ENCODE measurements around the gene QSOX2. TPM values are rescaled to one million over a fixed set of nuclear protein-coding genes. Genes with fewer than 3 reads are reported as not detected.

QSOX2 gene
- total RNA-seq, 4 donors from 2014 or later, result 2.9 to 7.1 (median 5.5) TPM

DNA sequence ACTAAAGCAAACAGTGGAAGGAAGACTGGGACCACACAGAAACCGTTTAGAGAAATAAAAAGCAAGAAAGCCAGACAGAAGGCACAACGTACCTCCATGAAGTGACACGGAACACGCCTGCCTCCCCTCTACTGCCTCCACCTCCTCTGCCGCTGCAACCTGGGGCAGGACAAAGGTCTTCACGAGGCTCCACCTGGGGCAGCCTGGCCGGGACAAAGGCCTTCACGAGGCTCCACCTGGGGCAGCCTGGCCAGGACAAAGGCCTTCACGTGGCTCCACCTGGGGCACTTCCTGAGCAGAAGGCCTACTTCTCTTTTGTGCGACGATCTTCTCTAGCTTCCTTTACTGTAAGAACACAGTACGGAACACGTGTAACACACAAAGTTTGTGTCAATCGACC is 11.7 kb downstream of the QSOX2 start:
- Histone ChIP-seq H3K36me3 (peaks cover 8 to 35% (median 9%) of the 10 kb centered on the region in 3 donors), H3K4me1 (peaks cover 0 to 12% (median 3%) of the 10 kb centered on the region in 3 donors), H3K27me3 (no peaks in the 10 kb centered on the region), H3K4me3 (no peak overlapping the region), H3K9me3 (no peaks in the 10 kb centered on the region), H3K27ac (no peak overlapping the region)
- intact Hi-C loops (cut with DNase I), result loop anchor here (10.0 kb wide), 1 partner anchor 471 kb away; no protein-coding TSS in a partner anchor
- WGBS, 2 donors, result 88% methylated on average over 7 to 14 of the region's 14 CpGs
- DNase-seq, result no peak
- TF ChIP-seq, protein P1, sequence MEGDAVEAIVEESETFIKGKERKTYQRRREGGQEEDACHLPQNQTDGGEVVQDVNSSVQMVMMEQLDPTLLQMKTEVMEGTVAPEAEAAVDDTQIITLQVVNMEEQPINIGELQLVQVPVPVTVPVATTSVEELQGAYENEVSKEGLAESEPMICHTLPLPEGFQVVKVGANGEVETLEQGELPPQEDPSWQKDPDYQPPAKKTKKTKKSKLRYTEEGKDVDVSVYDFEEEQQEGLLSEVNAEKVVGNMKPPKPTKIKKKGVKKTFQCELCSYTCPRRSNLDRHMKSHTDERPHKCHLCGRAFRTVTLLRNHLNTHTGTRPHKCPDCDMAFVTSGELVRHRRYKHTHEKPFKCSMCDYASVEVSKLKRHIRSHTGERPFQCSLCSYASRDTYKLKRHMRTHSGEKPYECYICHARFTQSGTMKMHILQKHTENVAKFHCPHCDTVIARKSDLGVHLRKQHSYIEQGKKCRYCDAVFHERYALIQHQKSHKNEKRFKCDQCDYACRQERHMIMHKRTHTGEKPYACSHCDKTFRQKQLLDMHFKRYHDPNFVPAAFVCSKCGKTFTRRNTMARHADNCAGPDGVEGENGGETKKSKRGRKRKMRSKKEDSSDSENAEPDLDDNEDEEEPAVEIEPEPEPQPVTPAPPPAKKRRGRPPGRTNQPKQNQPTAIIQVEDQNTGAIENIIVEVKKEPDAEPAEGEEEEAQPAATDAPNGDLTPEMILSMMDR (IDR thresholded peaks at IDR 0.05), result no peak
- no peak for TF ChIP-seq POLR2A (IDR thresholded peaks at IDR 0.05)

DNA sequence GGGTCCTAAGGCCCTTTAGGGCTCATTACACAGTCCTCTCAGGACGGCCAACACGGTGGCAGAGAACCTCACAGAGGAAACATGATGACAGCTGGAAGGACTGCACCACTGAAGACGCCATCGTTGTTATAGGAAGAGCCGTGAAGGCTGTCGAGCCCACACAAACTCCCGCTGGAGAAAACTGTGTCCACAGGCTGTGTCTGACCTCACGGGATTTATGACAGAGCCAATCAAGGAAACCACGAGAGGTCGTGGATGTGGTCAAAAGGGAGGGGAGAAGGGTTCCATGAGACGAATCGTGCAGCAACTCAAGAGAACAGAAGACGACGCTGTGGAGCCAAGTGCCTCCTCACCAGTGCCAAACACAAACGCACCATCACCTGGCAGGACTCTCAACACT is 12.2 kb downstream of the QSOX2 start:
- Histone ChIP-seq H3K4me1 (peaks cover 0 to 16% (median under 1%) of the 10 kb centered on the region in 3 donors), H3K4me3 (no peak overlapping the region), H3K27me3 (no peaks in the 10 kb centered on the region), H3K9me3 (no peaks in the 10 kb centered on the region), H3K36me3 (peaks cover 8 to 35% (median 9%) of the 10 kb centered on the region in 3 donors), H3K27ac (no peak overlapping the region)
- intact Hi-C loops (cut with DNase I), result loop anchor here (10.0 kb wide), 1 partner anchor 471 kb away; no protein-coding TSS in a partner anchor
- 81 to 85% methylated on average over 11 to 13 of the region's 15 CpGs for WGBS, 2 donors
- TF ChIP-seq, protein P1 (IDR thresholded peaks at IDR 0.05), result no peak
- DNase-seq, result no peak

DNA sequence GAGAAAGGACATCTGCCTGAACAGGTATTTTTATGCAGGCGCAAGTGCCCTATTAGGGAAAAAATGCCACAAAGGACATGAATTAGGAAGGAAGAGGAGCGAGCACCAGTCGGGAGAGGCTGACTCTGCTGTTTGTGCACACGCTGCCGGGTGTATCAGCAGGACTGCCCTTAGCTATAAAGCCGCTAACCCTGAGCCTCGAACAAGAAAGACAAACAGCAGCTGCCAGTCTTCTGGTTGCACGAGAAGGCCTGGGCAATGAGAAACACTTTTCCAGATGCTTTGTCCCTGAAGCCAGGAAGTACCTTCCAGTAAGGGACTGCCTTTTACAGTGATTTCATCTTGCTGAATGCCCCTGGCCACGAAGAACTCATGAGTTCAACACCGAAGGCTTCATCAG is 12.6 kb downstream of the QSOX2 start:
- no peak for DNase-seq
- WGBS, 2 donors, result 59 to 68% methylated on average over 10 of the region's 10 CpGs
- TF ChIP-seq, protein P1 (IDR thresholded peaks at IDR 0.05), result no peak
- no peak for TF ChIP-seq POLR2A (IDR thresholded peaks at IDR 0.05)
- Histone ChIP-seq H3K36me3 (peaks cover 8 to 35% (median 9%) of the 10 kb centered on the region in 3 donors), H3K9me3 (no peaks in the 10 kb centered on the region), H3K27ac (no peak overlapping the region), H3K4me1 (peaks cover 0 to 16% (median 0%) of the 10 kb centered on the region in 3 donors), H3K27me3 (no peaks in the 10 kb centered on the region), H3K4me3 (no peak overlapping the region)
- intact Hi-C loops (cut with DNase I), result loop anchor here (10.0 kb wide), 1 partner anchor 472 kb away; no protein-coding TSS in a partner anchor

DNA sequence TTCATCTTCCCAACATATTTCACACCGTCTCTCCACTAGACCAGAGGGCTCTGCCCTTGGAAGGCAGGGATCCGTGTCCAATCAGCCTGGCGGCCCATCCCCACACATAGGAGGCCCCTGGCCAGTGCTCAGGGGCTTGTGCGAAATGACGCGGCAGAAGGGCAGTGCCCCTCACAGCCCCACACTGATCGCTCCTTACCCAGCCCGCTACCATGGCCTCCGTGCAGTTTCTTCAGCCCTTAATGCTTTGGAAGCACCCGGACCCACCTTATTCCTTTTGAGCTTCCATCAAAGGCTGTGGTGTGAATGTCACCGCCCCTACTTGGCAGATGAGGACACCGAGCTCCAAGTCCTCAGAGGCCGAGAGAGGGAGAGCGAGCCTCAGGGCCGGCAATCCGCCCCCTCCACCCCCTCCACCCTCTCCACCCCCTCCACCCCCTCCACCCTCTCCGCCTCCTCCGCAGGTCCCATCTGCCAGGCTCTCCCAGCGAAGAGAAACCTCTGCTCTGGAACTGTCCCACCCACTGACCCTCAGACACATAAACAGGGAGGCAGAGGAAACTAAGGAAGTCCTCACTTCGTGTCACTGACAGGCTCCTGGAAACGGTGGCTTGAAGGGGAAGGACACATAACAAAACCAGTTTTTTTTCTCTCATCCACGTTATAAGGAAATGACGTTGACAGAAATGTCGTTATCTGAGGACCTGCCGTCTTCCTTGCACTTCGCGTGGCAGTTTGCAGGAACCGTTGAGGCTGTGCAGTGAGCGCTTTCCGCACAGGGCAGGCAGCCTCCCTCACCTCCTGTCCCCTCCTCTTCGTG is 13.9 kb downstream of the QSOX2 start:
- no peak overlapping the region for H3K4me3 ChIP-seq
- peaks cover 0 to 19% (median 0%) of the 10 kb centered on the region in 3 donors for H3K4me1 ChIP-seq
- peaks cover 6 to 25% (median 9%) of the 10 kb centered on the region in 3 donors for H3K36me3 ChIP-seq
- DNase-seq, result no peak
- TF ChIP-seq, protein P1 (IDR thresholded peaks at IDR 0.05), result no peak
- no peak for TF ChIP-seq POLR2A (IDR thresholded peaks at IDR 0.05)
- no peak overlapping the region for H3K27ac ChIP-seq
- no peaks in the 10 kb centered on the region for H3K27me3 ChIP-seq
- 69 to 78% methylated on average over 18 to 23 of the region's 31 CpGs for WGBS, 2 donors
- intact Hi-C loops (cut with DNase I), result loop anchor here (10.0 kb wide), 1 partner anchor 473 kb away; no protein-coding TSS in a partner anchor
- H3K9me3 ChIP-seq, result no peaks in the 10 kb centered on the region

DNA sequence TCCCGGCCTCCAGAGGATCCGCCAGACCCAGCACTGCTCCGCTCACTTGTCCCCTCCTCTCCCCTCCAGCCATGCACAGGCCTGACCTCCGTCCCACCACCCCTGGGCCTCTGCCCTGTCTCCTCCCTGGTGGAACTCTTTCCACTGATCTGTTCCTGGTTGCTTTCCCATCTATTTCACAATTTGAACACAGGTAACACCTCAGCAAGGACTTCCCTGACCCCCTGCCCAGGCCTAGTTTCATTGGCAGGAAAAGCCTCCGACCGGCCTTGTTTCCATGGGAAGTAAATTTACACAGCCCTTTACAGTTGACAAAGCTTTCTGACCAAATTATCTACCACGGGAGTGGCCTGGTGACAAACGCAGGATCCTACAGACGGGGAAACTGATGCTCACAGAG is 14.8 kb downstream of the QSOX2 start:
- DNase-seq, result no peak
- intact Hi-C loops (cut with DNase I), result loop anchor here (10.0 kb wide), 1 partner anchor 474 kb away; no protein-coding TSS in a partner anchor
- H3K9me3 ChIP-seq, result no peaks in the 10 kb centered on the region
- no peak overlapping the region for H3K27ac ChIP-seq
- peaks cover 2 to 25% (median 2%) of the 10 kb centered on the region in 3 donors for H3K4me1 ChIP-seq
- no peak overlapping the region for H3K4me3 ChIP-seq
- WGBS, 2 donors, result 83 to 97% methylated on average over 6 to 7 of the region's 9 CpGs
- no peaks in the 10 kb centered on the region for H3K27me3 ChIP-seq
- TF ChIP-seq, protein P1 (IDR thresholded peaks at IDR 0.05), result no peak
- TF ChIP-seq POLR2A (IDR thresholded peaks at IDR 0.05), result no peak
- peaks cover 0 to 16% (median 8%) of the 10 kb centered on the region in 3 donors for H3K36me3 ChIP-seq
